ENCODE results near the gene SFRP2. TPM values are rescaled to one million over a fixed set of nuclear protein-coding genes. Genes with fewer than 3 reads are reported as not detected.

SFRP2 gene
- total RNA-seq, 1 experiment from 2014 or later, result not detected

DNA sequence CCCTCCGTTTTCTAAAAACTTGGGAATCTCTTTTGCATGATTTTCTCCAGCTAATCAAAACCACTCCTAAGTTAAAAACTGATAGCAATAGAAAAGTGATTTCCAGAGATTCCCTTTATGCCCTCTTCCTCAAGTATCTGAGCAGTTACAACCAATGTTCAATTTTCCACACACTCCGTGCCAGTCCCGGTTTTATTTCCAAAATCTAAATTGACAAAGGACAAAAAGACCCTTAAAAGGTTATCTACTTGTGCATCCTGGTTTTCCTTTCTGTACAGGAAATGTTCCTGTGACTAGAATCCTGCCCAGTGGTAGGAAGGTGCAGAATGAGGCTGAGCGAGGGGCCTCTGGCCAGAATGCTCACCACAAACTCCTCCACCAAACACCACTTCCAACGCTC lies 1.3 kb downstream of the SFRP2 start:
- Histone ChIP-seq H3K4me1 (no peaks in the 10 kb centered on the region), H3K9me3 (replicated peaks) (no peaks in the 10 kb centered on the region), H3K36me3 (no peaks in the 10 kb centered on the region), H3K27ac (no peak overlapping the region), H3K27me3 (no peaks in the 10 kb centered on the region), H3K4me3 (no peak overlapping the region)
- no peak for DNase-seq

DNA sequence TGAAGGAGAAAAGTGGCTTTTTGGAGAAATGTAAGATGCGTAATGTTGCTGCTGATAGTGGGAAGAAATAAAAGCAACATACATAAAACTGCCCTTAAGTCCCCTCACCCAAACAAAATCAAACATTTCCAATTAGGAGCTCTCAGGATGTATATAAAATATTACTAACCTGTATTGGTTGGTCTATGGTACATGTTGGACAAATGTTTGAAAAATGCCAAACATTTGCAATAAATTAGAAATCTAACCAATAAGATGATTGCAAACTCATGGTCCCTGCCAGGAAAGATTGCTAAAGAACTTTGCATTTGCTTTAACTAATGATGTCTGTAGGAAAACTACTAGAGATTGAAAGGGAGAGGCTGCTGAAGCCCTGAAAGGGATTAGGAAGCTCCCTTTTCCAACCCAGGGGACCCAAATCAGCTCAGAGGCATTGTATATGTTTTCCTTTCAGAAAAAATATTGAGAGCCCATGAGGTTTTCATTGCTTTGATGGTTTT lies 1.8 kb downstream of the SFRP2 start:
- no peak overlapping the region for H3K27ac ChIP-seq
- no peak for DNase-seq
- H3K27me3 ChIP-seq, result no peaks in the 10 kb centered on the region
- no peaks in the 10 kb centered on the region for H3K9me3 ChIP-seq (replicated peaks)
- H3K4me1 ChIP-seq, result no peaks in the 10 kb centered on the region
- H3K4me3 ChIP-seq, result no peak overlapping the region
- H3K36me3 ChIP-seq, result no peaks in the 10 kb centered on the region

DNA sequence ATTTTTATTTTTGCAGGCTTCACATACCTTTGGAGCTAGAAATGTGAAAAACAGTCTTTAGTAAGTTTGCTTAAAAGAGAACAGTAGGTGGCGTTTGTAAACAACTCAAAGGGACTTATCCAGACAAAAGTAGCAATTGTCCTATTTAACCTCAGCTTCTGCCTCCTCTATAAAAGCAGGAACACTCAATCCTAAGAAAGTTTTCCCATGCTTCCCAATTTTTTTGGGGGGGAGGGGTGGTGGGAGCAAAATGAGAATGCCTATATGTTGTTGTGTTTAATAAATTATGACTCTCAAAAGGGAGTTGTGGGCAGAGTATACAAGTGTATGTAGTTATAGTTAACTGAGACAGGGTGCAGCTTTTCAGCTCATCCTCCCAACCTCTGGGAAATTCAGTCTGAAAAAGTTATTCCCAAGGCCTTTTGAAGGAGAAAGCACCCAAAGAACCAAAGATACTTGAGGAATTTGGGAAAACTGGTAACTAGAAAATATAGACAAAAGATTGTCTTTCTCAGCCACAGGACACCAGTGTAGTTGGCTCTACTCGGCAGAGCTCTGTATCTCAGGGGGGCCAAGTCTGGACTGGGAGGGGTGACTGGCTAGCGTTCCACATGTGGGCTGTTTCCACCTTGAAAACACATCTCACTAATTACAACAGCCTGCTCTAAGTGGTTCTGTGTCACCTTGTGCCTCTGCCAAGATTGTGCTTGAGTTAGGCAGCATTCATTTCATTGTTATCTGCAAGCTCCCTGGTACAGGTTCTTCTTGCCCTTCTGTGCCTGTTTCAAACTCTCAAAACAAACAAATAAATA lies 2.8 kb downstream of the SFRP2 start:
- peak in 1 of 2 experiments; percentile 9 for DNase-seq

DNA sequence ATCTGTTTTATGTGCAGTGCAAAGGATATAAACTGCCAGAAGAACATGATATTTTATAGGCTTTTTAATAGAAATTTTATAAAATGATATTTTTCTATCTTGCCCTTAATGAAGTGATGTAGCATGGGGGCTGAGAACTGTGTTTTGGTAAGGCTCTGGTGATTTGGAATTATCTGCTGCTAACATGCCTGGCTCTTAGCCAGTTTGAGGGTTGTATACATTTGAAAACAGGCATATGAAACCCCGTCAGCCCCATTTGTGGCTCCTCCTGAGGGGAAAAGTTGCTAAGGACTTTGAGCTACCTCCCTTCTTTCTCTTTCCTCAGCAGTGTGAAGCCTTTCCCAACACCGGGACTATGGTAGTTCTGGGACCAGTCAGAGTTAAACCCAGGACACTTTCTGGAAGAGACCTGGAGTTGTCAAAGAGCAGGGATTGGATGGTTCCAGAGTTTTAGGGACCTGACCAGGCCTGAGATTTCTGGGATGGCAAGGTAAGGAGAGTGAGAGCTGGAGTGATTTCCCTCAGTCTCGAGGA lies 4.7 kb downstream of the SFRP2 start:
- H3K4me1 ChIP-seq, result no peaks in the 10 kb centered on the region
- H3K36me3 ChIP-seq, result no peaks in the 10 kb centered on the region
- H3K27ac ChIP-seq, result no peak overlapping the region
- no peak overlapping the region for H3K4me3 ChIP-seq
- no peaks in the 10 kb centered on the region for H3K9me3 ChIP-seq (replicated peaks)
- no peak for DNase-seq
- no peaks in the 10 kb centered on the region for H3K27me3 ChIP-seq

More for the DNA sequence above, 2.8 kb downstream of the SFRP2 start:
- no peak overlapping the region for H3K27ac ChIP-seq
- H3K9me3 ChIP-seq (replicated peaks), result no peaks in the 10 kb centered on the region
- no peaks in the 10 kb centered on the region for H3K27me3 ChIP-seq
- H3K4me3 ChIP-seq, result no peak overlapping the region
- H3K4me1 ChIP-seq, result no peaks in the 10 kb centered on the region
- no peaks in the 10 kb centered on the region for H3K36me3 ChIP-seq

DNA sequence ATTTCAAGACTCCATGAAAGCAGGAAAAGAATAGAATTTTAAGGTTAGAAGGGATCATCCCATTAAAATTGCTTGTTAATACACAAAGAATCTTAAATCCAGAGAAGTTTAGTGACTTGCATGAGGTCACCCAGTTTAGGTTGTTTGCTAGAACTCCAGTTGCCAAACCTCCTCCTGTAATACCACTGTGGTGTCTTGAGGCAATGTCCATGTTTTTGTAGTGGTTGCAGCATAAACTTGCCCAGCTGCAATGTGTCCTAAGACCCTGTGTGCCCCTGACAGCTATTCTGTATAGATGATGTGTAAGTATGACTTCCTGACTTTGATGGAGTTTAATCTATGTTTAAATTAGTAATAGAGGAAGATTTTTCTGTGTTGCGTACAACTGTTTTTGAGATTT lies 6.3 kb downstream of the SFRP2 start:
- Histone ChIP-seq H3K27me3 (no peaks in the 10 kb centered on the region), H3K27ac (no peak overlapping the region), H3K9me3 (replicated peaks) (no peaks in the 10 kb centered on the region), H3K4me1 (no peaks in the 10 kb centered on the region), H3K36me3 (no peaks in the 10 kb centered on the region), H3K4me3 (no peak overlapping the region)
- DNase-seq, result no peak

DNA sequence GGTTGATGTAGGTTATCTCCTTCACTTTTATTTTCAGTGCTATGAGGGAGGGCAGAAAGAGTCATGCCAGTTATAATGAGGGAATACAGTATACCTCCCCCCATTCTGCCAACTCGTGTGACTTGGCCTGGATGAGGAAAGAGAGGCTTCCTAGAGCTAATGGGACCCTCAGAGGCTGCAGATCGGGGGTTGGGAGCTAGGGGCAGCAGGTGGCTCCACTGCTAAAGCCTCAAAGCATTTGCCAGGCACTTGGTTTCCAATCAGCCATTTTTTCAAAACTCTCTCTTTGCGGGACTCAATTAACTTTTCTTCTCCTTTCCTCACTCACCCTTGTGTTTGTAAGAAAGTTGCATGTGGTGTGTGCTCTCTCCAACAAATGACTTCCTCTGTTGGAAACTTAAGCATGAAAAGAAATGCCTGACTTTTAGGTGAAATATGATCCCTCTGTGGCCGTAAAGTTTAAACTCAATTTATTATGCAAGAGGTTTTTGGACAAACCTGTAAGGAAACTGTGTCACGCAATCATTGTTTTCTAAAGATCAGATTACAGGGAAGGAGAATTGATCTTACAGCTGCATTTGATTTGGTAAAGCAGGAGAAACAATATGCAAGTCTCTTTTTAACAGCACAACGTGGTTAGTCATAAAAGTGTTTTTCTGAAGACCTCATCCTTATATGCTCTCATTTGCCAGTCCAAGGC lies 7.0 kb downstream of the SFRP2 start:
- no peaks in the 10 kb centered on the region for H3K36me3 ChIP-seq
- no peak for DNase-seq
- H3K4me1 ChIP-seq, result no peaks in the 10 kb centered on the region
- no peaks in the 10 kb centered on the region for H3K9me3 ChIP-seq (replicated peaks)
- H3K4me3 ChIP-seq, result no peak overlapping the region
- no peaks in the 10 kb centered on the region for H3K27me3 ChIP-seq
- H3K27ac ChIP-seq, result no peak overlapping the region

DNA sequence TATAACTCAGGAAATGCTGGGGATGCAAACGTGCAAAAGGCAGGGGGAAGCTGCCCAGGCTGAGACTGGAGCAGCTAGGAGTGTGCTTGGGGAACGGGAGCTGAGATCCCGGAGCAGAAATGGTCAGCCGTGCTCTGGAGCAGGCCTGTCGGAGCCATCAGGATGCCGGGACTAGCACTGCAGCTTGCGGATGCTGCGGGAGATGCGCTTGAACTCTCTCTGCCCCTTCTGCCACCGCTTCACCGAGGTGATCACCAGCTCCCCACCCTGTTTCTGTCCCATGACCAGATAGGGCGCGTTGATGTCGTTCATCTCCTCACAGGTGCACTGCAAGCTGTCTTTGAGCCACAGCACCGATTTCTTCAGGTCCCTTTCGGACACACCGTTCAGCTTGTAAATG lies 7.6 kb downstream of the SFRP2 start:
- H3K27ac ChIP-seq, result no peak overlapping the region
- H3K4me1 ChIP-seq, result no peaks in the 10 kb centered on the region
- no peak overlapping the region for H3K4me3 ChIP-seq
- H3K36me3 ChIP-seq, result no peaks in the 10 kb centered on the region
- H3K27me3 ChIP-seq, result no peaks in the 10 kb centered on the region
- no peaks in the 10 kb centered on the region for H3K9me3 ChIP-seq (replicated peaks)
- DNase-seq, result no peak

DNA sequence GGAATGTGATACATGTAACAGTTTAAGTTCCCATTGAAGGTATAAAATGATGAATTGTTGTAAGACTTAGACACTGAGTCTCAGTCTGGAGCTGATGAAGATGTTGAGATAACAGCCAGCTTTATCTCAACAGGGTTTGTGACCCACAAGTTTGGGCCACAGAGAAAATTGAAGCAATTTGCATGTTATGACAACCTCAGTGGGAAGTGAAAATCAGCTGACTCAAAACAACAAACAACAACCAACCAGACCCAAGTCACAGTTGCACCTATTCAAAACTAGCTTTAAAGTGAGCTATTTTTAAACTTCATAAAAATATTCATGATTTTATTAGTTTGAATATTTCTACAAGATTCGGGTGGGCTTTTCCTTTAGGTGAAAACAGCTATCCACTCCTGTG lies 8.0 kb downstream of the SFRP2 start:
- Histone ChIP-seq H3K9me3 (replicated peaks) (no peaks in the 10 kb centered on the region), H3K36me3 (no peaks in the 10 kb centered on the region)

DNA sequence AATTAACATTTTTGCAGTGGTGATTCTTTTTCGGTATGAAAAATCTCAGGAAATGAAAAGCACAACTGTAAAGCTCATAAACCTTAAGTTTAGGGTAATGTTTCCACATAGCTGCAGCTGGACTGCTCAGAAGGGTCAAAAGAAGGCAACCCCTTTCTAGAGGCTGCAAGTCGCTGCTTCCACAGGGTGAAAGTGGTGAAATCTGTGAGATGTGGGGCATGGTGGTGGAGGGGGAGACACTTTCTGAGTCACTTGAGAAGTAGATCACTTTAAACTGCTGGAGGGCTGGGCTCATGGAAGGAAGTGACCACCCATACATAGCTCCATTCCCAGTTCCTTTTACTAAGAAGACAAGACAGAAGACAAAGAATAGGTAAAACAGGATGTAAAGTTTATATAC lies 8.7 kb downstream of the SFRP2 start:
- Histone ChIP-seq H3K4me1 (no peaks in the 10 kb centered on the region), H3K27ac (no peak overlapping the region), H3K27me3 (no peaks in the 10 kb centered on the region), H3K4me3 (no peak overlapping the region), H3K36me3 (no peaks in the 10 kb centered on the region), H3K9me3 (replicated peaks) (no peaks in the 10 kb centered on the region)
- no peak for DNase-seq

More for the DNA sequence above, 8.0 kb downstream of the SFRP2 start:
- no peak for DNase-seq
- H3K27ac ChIP-seq, result no peak overlapping the region
- no peaks in the 10 kb centered on the region for H3K4me1 ChIP-seq
- no peak overlapping the region for H3K4me3 ChIP-seq
- no peaks in the 10 kb centered on the region for H3K27me3 ChIP-seq

DNA sequence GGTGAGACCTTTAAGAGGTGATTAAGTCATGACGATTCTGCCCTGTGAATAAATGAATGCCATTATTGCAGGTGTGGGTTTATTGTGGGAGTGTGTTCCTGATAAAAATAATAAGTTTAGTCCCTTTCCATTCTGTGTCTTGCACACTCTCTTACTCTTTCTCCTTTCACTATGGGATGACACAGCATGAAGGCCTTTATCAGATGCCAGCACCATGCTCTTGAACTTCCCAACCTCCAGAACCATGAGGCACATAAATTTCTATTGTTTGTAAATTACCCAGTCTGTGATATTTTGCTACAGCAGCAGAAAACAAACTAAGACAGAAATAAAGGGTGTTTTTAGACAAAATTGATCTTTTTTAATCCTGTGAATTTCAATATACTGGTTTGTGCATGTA lies 10.5 kb downstream of the SFRP2 start:
- H3K4me3 ChIP-seq, result no peak overlapping the region
- no peaks in the 10 kb centered on the region for H3K4me1 ChIP-seq
- DNase-seq, result no peak
- H3K27ac ChIP-seq, result no peak overlapping the region
- no peaks in the 10 kb centered on the region for H3K27me3 ChIP-seq
- no peaks in the 10 kb centered on the region for H3K9me3 ChIP-seq (replicated peaks)
- H3K36me3 ChIP-seq, result no peaks in the 10 kb centered on the region

DNA sequence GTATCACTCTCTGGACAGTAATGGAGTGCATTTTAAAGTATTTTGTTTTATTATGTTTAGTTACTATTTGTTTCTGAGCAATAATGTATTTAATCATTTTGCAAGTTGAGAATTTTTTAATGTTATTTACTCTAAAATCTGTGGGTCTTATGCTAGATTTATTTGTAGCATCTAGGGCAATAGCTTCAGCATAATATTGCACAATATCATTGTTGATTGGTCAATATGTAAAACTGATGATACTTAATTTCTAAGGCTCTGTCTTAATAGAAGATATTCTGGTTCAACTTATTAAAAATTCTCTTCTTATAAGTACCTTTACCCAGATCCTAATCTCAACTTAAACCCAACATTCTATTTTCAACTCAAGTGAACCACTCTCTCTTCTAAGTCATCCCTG lies 11.5 kb downstream of the SFRP2 start:
- H3K9me3 ChIP-seq (replicated peaks), result no peaks in the 10 kb centered on the region
- H3K27me3 ChIP-seq, result no peaks in the 10 kb centered on the region
- H3K4me1 ChIP-seq, result no peaks in the 10 kb centered on the region
- H3K4me3 ChIP-seq, result no peak overlapping the region
- H3K27ac ChIP-seq, result no peak overlapping the region
- no peak for DNase-seq
- no peaks in the 10 kb centered on the region for H3K36me3 ChIP-seq

DNA sequence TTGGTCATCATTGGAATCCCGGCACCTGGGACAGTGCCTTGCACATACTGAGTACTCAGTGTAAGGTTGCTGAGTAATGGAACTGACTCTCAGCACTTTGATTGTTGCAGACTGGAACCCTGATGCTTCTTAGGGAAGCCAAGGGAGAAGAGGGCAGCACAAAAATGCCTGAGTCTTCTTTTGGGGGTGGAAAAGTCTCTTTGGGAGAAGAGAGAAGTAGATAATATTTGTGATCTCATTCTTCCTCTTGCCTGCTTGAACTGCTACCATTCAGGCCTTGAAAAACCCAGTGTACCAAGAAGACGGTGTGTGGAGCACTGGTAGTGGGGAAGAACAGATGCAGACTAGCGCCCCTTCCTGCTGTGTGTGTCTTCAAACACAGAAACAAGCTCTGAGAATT lies 12.3 kb downstream of the SFRP2 start:
- no peak for DNase-seq
- Histone ChIP-seq H3K4me1 (no peaks in the 10 kb centered on the region), H3K4me3 (no peak overlapping the region), H3K36me3 (no peaks in the 10 kb centered on the region), H3K27ac (no peak overlapping the region), H3K27me3 (no peaks in the 10 kb centered on the region), H3K9me3 (replicated peaks) (no peaks in the 10 kb centered on the region)

DNA sequence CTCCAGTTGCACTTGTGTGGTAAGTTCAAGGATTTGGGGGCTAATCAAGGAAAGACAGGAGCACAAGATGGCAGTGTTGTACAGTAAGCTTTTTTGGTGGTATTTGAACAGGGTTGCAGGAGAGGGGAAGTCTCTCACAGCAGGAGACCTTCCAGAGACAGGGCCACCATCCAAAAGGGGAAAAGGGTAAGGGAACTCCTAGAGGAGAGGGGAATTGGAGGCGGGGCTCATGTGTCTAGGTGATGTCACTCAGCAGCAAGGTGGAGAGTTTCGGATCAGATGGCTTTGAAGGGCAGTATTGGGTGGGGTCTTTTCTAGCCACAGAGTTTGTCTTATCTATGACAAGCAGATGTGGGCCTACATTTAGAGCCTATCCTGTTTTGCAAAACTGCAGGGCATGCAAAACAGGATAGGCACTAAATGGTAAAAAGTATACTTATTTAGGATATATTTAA lies 15.6 kb downstream of the SFRP2 start:
- H3K36me3 ChIP-seq, result no peaks in the 10 kb centered on the region
- H3K27ac ChIP-seq, result no peak overlapping the region
- no peaks in the 10 kb centered on the region for H3K9me3 ChIP-seq (replicated peaks)
- H3K27me3 ChIP-seq, result no peaks in the 10 kb centered on the region
- no peak for DNase-seq
- no peaks in the 10 kb centered on the region for H3K4me1 ChIP-seq
- no peak overlapping the region for H3K4me3 ChIP-seq

DNA sequence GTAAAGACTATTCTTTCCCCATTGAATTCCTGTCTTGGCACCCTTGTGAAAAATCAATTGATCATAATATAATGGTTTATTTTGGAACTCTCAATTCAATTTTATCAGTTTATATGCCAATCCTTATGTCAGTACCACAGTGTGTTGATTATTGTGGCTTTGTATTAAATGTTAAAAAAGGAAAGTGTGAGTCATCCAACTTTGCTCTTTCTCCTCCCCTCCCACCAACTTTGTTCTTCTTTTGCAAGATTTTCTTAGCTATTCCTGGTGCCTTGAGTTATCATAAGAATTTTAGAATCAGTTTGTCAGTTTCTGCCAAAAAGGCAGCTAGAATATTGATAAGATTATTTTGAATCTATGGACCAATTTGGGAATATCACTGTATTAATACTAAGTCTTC lies 17.8 kb downstream of the SFRP2 start:
- DNase-seq, result no peak
- H3K27me3 ChIP-seq, result no peaks in the 10 kb centered on the region
- no peak overlapping the region for H3K27ac ChIP-seq
- H3K36me3 ChIP-seq, result no peaks in the 10 kb centered on the region
- H3K4me1 ChIP-seq, result no peaks in the 10 kb centered on the region
- H3K9me3 ChIP-seq (replicated peaks), result no peaks in the 10 kb centered on the region
- H3K4me3 ChIP-seq, result no peak overlapping the region

DNA sequence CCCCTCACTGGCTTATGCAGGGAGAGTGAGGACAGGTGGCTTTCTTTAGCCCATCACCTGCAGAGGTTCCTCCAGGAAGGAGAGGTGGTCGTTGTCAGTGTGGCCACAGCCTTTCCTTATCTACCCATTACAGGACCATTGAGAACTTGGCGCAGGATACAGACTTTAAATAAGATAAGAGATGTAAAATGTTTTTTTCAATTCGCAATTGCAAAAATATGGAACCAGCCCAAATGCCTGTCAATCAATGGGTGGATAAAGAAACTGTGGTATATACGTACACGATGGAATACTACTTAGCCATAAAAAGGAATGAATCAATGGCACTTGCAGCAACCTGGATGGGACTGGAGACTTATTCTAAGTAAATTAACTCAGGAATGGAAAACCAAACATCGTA lies 22.1 kb downstream of the SFRP2 start:
- H3K9me3 ChIP-seq (replicated peaks), result no peaks in the 10 kb centered on the region
- no peak overlapping the region for H3K27ac ChIP-seq
- H3K4me1 ChIP-seq, result no peaks in the 10 kb centered on the region
- no peaks in the 10 kb centered on the region for H3K36me3 ChIP-seq
- no peak for DNase-seq
- H3K27me3 ChIP-seq, result no peaks in the 10 kb centered on the region
- H3K4me3 ChIP-seq, result no peak overlapping the region
